GM04504 (cell line): ENCODE results near the gene ZAP70.
A peak's percentile ranks its signal among the peaks of the same experiment; 100 is the strongest.
"Not testable (repeated sequence)": the region's sequence is repeated elsewhere in the genome, so short reads cannot be mapped to it uniquely, and the experiment has no call there.

ENCODE experiments used
- DNase-seq: peaks from one replicate; pipeline ENCODE4 v3.0.0-alpha.2; 2012; ENCODE audit warnings: low read depth

ZAP70 gene

DNA sequence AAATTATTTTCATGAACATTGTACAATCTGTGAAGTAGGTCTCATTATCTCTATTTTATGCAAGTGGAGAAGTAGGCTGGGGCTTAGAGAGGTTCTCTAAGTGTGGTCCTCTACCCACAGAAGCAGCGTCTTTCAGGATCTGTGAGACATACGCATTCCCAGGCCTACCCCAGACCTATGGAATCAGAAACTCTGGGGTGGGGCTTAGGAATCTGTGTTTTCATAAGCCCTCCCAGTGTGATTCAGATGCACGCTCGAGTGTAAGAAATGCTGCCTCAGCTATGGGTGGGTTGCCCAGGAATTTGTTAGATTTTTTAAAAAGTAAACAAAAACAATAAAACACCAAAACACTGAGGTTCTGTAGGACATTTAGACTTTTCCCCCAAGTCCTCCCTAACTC, 14.8 kb upstream of the ZAP70 start:
- DNase-seq = no peak

DNA sequence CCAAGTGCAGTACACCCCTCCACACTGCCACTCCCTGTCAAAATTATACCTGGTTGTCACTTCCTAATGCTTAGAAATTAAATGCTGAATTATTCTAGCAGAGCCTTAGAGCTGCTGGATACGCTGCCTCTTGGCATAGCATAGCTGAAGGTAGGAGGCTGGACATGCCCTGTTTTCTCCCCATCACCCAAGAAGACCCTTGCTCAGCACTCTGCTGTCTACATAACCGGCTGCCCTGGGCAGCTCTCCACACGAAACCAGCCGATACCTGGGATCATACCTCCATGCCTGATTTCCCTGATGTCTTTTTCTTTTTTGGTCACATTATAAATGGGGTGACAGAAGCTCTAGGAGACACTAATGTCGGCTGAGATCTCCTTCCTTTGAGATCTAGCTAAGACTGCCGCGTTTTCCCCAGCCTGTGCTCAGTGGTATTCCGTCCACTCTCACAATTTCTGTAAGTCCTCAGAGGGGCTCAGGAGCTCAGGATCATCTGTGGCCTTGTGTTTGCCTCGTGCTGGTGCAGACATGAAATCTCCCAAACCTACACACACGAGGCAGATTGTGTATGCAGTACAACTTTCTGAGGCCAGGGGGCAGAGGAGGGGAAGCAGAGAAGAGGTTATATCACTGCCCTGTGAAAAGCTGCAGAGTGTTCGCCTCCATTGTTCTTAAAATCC, 13.5 kb upstream of the ZAP70 start:
- peak; percentile 32 for DNase-seq

- no peak for DNase-seq
These were observed 12.2 kb upstream of the ZAP70 start for GRCh38 chr2:97701186-97701585.

DNA sequence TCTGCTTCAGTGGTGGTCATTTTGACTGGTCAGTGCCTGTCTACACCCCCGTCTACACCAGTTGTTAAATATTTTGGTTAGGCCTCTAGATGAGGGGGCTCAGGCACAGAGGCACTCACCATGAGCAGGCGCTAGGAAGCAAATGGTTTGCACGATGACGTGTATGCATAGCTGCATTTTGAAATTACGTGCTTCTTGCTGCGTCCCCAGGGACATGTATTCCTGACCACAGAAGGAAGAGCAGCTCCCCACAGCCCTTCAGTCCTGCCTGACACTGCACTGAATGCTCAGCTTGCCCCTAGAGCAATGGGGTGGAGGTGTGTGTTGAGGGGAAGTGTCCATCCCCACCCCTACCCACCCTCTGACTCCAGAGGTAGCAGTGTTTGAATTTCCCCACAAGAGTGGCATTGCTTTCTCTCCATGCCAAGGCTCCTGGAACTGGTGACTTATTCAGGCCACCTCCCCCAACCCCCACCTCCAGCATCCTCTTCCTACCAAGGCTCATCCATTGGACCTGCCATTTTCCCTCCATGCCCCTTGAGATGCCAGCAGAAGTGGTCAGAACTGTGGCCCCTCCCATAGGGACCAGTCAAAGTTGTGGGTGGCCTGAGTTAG, 11.4 kb upstream of the ZAP70 start:
- DNase-seq = no peak

GRCh38 chr2:97702731-97703470, 10.5 kb upstream of the ZAP70 start:
- no peak for DNase-seq

DNA sequence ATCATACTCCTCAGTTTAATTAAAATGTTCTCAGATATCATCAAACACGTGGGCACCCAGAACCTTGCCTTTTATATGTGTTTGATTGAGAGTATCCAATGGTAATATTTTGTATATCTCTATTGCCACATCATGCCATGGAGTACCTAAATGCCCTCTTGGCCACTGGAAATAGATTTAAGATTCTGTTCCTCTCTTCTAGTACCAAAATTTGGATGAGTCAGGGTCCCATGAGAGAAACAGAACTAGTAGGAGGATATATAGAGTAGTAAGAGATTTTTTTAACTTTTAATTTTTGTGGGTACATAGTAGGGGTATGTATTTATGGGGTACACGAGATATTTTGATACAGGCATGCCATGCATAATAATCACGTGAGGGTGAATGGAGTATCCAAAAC, 9.6 kb upstream of the ZAP70 start:
- no peak for DNase-seq

DNA sequence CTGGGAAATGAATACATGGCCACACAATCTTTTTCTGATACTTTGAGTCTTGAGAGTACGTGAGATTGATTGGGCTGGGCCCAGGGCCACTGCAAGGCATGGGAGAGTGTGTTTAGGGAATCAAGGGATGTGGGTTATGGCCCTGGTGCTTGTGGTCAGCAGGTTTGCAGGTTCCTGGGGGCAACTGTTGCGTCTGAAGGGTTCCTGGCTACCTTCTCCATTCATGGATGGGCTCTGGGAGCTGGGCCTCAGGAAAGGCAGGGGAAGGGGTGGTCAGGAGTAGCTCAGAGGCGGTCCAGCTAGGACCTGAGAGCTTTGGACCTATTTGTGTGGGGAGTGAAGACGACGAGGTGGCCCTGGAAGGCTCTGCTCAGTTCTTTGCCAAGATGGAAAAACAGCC, 8.4 kb upstream of the ZAP70 start:
- no peak for DNase-seq

DNA sequence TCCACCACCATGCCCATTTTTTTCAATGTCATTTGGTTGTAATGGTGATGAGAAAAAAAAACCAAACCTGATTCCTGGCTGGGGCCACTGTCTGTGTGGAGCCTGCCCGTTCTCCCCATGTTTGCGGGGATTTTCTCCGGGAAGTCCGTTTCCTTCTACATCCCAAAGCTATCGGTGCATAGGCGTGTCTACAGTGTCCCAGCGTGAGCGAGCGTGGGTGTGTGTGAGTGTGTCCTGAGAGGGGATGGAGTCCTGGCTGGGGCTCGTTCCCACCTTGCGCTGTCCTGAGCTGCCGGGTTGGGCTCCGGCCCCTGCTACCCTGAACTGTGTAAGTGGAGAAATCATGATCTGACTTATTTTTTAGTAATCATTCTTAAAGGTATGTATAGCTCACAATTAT, 7.3 kb upstream of the ZAP70 start:
- DNase-seq = no peak

- DNase-seq = no peak
These were observed 6.5 kb upstream of the ZAP70 start for GRCh38 chr2:97706708-97707345.

DNA sequence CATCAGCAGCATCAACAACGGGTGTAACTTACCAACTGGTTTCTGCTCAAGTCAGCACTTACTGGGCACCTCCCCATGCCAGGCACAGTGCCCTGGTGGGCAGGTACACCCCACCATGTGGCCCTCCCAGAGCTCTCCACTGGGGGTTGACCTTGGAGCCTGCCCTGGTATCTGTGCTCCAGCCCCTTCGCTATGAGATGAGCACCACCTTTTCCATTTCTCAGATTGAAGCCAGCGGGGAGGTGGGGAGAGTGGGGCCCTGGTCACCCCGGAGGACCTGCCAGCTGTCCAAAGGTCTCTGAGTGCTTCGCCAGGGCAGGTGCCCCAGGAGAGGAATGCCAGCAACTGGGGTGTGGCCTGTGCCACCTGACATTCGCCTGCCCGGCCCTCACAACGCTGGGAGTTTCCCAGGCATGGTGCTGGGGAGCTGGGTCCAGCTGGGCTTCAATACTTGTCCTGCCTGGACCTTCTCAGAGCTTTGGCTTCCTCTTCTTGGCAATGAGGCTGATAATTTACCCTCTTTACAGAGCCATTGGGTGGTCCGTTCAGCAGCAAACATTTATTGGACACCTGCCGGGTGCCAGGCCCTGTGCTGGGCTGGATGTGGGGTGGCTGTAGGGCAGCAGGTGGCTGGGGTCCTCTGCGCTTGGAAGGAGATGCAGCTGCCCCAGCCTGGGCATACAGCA, 5.9 kb upstream of the ZAP70 start:
- no peak for DNase-seq

GRCh38 chr2:97708048-97708380, 5.4 kb upstream of the ZAP70 start:
- DNase-seq = no peak

DNA sequence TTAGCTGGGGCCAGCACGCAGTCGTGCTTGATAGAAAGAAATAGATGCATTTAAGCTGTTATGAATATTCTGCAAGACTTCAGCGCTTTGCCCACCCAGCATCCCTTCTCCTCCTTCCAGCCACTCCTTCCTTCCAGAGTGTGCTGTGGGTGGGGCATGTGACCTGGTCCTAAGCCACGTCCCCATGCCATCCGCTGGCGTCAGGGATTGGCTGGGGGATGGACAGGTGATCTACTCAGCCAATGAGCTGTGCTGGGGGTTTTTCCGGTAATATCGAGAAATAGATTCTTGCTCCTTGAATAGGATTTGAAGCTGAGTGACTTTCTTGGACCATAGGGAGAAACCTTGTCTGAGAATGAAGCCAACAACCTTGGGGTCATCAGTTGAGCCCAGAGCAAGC, 4.8 kb upstream of the ZAP70 start:
- no peak for DNase-seq

- DNase-seq = no peak
These were observed 2.0 kb upstream of the ZAP70 start for GRCh38 chr2:97711394-97711711.

- not testable (repeated sequence) for DNase-seq
These were observed 1.2 kb upstream of the ZAP70 start for GRCh38 chr2:97712175-97712574.

- no peak for DNase-seq
These were observed 582 bp upstream of the ZAP70 start for GRCh38 chr2:97712693-97713295.

GRCh38 chr2:97714084-97714949, 941 bp downstream of the ZAP70 start:
- DNase-seq = no peak

DNA sequence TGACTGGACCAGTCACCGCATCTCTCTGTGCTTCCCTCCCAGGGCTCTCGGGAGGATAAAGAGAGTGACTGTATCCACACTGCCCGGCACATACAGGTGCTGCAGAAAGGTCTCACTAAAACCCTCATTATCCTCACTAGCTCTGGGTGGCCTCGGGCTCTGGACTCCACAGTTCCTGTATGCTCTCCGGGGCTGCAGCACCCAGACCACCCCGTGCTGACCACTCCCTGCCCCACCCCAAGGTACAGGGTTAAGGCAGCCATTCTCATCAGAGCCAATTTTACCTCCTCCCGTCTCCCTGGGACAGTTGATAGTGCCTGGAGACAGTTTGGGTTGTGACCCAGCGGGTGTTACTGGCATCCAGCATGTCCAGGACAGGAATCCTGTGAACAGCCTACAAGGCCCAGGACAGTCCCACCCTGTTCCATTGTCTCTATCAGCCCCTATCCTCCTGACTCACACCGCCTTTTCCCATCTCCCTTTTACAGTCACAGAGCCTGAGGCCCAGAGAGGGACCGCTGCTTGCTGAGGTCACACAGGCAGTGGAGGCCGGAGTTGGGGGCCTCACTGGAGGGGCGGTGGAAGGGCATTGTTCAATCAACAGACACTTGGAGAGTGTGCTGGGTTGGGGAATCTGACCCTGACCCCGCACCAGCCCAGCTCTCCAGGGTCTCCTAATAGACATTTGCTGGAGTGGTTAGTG, 1.7 kb downstream of the ZAP70 start:
- DNase-seq = no peak

- no peak for DNase-seq
These were observed 2.7 kb downstream of the ZAP70 start for GRCh38 chr2:97715951-97716694.

GRCh38 chr2:97716695-97717612, 3.6 kb downstream of the ZAP70 start:
- no peak for DNase-seq
